COR-L47 (cell line): ENCODE results near the gene GPR132.

Source experiments
- DNase-seq: peaks from one replicate; lab custom pipeline; 2025; lab: John Stamatoyannopoulos, UW

GPR132 gene

DNA sequence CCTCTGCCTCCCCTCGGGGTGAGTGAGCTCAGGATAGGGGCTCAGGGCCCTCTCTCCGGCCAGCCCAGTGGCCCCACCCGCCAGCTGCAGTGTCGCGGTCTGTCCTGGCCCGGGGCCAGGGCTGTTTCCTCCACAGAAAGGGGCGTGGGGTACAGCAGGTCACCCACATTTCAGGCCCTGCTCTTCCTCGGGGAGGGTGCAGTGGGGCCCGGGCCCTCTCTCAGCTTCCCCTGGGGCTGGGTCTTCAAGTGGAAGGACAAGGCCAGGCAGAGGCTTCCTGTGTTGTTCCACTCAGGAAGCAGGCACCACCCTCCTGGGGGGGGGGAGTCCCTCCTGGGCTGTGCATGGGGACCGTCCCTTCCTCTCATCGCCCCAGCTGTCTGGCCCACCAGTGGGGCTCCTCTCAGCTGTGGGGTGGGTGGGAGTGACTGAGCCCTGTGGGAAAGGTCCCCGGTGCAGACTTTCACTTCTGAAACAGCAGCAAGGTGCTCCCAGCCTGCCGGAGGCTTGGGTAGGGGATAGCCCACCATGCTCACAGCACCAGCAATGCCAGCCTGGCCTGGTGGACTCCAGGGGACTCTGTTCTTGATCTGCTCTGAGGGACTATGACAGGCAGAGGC lies 3.7 kb downstream of the GPR132 start:
- DNase-seq = no peak

- no peak for DNase-seq
These were observed 4.3 kb downstream of the GPR132 start for GRCh38 chr14:105060751-105061427.

DNA sequence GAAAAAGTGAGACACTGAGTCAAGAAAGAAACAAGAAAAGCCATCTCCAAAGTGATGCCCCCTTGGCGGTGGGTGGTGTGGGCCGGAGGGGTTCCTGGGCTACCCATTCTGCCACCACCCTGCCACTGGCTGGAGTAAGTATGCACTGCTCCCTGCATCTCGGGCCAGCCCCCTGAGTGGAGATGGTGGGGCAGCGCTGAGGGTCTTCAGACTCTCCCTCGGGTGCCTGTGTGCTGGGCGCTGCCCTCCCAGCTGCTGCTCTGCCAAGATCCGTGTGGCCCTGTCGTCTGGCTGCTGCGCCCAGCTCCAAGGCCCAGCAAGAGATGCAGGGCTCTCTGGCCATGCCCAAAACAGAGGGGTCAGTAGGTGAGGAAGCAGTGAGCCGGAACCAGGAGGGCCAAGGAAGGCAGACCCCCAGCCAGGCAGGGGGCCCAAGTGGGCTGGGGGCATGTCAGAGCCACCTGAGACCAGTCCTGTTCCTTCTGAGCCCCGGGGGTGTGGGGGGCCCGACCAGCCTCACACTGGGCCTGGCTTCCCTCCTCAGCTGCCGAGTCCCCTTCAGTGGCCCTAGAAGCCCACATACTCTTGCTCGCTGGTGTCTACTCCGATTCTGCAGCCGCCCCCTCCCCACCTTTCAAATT lies 5.2 kb downstream of the GPR132 start:
- DNase-seq = no peak

GRCh38 chr14:105059035-105059924 lies 6.0 kb downstream of the GPR132 start:
- DNase-seq = no peak

DNA sequence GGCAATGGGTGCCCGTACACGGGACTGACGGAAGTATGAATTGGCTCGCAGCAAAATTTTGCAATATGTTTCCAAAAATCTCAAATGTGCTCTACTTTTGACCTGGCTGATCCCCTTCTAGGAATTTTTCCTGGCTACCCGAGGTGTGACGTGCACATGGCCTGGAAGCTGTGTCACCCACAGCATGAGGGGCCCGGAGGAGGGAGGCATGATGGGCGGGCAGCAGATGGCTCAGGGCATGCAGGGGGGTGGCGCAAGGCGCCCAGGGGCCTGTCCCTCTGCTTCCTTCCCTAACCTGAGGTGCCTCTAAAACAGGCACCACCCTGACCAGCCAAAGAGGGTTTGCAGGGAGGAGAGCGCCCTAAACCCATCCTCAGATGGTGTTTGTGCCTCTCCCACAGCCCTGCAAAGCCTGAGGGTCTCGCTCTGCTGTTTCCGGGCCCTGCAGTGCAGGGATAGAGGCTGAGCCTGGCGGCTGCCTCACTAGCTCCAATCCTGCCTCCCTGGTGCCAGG lies 6.7 kb downstream of the GPR132 start:
- no peak for DNase-seq

GRCh38 chr14:105056303-105056831 lies 8.9 kb downstream of the GPR132 start:
- DNase-seq = no peak

DNA sequence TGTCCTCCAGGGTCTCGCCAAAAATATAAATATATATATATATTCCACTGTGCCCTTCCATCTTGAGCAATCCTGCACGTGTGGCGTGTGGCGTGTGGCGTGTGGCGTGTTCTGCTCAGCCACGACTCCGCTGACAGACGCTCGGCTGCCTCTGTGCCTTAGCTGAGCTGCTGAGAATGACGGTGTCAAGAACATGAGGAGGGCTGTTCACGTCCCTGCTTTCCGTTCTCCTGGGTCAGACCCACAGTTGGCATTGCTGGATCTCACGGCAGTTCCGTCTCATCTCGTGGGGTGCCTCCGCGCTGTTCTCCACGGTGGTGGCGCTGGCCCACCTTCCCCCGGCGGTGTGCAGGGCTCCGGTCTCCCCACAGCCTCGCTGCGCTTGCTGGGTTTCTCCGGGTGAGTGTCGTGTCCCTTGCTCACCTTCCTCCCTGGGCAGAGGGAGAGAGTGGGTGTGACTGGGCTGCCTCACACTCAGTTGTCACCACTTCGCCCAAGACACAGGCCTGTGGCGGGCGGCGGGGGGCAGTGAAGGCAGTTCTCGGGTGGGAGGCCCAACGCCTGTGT lies 9.4 kb downstream of the GPR132 start:
- DNase-seq = no peak

DNA sequence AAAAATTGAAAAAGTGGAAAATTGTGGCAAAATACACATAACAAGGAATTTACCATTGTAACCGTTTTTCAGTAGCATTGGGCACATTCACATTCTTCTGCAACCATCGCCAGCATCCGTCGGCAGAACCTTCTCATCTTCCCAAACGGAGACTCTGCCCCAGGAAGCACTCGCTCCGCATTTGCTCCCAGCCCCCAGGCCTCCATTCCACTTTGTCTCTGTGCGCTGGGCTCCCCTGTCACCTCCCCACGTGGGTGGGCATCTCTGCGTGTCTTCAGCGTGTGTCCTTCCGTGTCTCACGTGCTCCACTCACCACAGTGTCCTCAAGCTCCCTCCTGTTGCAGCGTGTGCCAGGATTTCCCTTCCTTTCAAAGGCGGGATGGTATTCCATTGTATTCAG lies 9.9 kb downstream of the GPR132 start:
- DNase-seq = no peak

GRCh38 chr14:105053996-105054395 lies 11.2 kb downstream of the GPR132 start:
- no peak for DNase-seq

DNA sequence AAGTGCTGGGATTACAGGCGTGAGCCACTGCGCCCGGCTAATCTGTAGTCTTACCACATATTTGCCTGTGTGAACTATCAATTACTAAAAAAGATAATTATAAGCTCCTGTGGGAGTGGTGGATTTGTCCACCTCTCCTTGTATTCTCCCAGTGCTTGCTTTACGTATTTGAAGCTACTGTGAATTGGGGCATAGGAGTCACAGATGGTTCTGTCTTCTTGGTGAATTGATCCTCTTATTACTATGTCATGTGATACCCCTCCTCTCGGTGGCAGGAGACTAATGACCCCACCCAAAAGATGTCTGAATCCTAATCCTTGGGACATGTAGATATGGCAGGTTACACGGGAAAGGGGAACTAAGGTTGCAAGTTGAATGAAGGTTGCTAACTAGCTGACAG lies 11.8 kb downstream of the GPR132 start:
- DNase-seq = no peak

GRCh38 chr14:105052110-105052458 lies 13.1 kb downstream of the GPR132 start:
- no peak for DNase-seq

DNA sequence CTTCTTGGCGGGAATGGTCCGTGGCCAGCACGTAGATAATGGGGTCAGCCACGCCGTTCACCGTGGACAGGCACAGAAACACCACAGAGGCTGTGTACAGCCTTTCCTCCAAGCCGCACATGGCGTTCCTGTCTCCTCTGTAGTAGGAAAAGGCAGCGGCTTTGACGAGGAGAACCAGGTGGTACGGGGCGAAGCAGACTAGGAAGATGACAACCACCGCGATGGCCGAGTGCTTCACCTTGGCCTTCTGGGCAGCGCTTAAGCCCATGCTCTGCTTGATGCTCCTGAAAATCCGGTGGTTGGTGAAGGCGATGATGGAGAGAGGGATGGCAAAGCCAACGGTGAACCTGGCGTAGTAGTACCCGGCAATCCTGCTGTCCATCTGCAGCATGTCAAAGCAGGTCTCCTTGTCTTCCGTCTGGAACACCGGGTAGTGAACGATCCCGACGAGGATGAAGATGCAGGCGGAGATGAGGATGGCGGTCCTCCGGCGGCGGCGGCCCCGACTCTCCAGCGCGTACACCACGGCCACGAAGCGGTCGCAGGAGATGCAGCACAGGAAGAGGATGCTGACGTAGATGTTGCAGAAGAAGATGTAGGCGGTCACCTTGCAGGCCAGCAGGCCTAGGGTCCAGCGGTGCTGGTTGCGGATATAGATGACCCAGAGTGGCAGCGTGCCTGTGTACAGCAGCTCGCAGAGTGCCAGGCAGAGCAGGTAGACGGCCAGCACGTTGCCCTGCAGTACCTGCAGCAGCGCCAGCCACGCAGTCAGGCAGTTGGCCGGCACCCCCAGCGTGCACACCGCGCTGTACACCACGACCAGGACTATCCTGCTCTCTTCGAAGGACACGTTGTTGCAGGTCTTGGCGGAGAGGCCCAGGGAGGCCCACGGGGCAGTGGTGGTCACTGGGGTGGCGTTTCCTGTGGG lies 13.8 kb downstream of the GPR132 start:
- DNase-seq = no peak

DNA sequence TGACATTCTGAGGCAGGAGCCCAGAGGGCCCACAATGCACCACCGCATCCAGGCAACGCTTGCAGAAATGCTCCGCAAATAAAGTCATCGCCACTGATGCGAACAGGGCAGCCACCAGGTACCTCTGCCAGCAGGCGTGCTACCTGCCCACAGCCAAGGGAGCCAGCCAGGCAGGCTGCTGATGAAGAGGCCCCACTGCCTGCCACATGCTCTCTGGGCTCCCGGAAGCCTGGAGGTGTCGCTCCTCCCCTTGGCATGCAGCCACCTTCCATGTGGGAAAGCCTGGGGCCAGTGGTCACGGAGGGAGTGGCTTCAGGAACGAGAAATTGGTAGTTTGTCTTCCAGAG lies 14.7 kb downstream of the GPR132 start:
- DNase-seq = peak; percentile 93

- DNase-seq = no peak
These were observed 15.3 kb downstream of the GPR132 start for GRCh38 chr14:105049753-105050550.

GRCh38 chr14:105047283-105048016 lies 17.8 kb downstream of the GPR132 start:
- no peak for DNase-seq

GRCh38 chr14:105046891-105047282 lies 18.3 kb downstream of the GPR132 start:
- no peak for DNase-seq

DNA sequence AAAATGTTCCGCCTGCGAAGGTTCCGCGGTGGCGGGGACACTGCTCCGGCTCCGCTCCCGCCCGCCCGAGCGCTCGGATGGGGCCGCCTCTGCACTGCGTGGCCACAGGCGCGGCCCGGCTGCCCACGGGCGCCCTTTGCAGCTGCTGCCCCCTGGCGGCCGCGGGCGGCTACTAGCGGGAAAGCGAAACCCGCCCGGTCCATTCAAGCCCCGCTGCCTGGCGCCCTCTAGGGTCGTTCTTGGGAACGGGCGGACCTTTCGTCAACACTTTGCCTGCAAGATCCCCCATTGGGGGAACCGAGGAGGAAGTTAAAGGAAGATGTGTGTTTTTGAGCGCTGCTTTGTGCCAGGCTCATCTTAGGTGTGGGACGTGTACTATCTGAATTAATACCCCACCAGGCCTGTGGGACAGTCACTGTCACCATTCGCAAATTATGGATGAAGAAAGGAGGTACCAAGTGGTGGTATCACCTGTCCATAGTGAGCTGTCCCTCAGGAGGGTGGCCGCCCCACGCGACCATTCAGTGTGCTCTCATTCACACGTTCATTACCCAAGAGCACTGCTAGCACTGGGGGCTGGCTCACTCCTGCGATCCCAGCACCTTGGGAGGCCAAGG lies 19.4 kb downstream of the GPR132 start:
- DNase-seq = peak; percentile 94

GRCh38 chr14:105043641-105044040 lies 21.6 kb downstream of the GPR132 start:
- DNase-seq = no peak

DNA sequence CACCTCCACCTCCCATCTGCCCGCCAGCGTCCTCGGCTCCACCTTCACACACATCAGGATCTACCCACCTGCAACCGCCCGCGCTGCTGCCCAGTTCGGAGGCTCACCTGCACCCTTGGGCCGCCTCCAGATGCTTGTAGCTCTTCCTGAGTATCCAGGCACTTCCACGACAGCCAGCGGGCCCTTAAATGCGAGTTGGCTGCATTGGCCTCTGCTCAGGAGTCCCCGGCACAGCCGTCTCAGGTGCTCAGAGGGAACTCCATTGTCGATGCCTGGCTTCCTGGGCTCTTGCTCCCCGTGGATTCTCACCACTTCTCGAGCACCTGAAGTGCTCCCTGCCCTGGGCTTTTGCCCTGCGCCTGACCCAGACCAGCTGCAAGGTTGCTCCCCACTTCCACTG lies 22.4 kb downstream of the GPR132 start:
- no peak for DNase-seq
